Immature natural killer cell (primary cell): Measurements from ENCODE around the gene GNAS-AS1. TPM values are rescaled to one million over a fixed set of nuclear protein-coding genes. Genes with fewer than 3 reads are reported as not detected.

ENCODE experiments used
- DNase-seq, 3 donors: peaks; one replicate each; pipeline ENCODE4 v3.0.0; 2022; ENCODE audit warnings: mixed read lengths in 1 of 3
- H3K27ac Mint-ChIP-seq, 6 donors: one replicate each; pipeline ENCODE4 v1.8.0; 2020; ENCODE audit warnings: mixed read lengths in 6 of 6, mild to moderate bottlenecking in 5 of 6, inconsistent platforms in 4 of 6, moderate library complexity in 3 of 6
- H3K27me3 Mint-ChIP-seq, 3 donors: one replicate each; pipeline ENCODE4 v1.8.0; 2020 to 2021; ENCODE audit warnings: low read depth in 3 of 3, mild to moderate bottlenecking in 3 of 3, mixed read lengths in 3 of 3, moderate library complexity in 3 of 3, inconsistent platforms in 1 of 3
- H3K36me3 Mint-ChIP-seq, 3 donors: one replicate each; pipeline ENCODE4 v1.8.0; 2020; ENCODE audit warnings: mixed read lengths in 3 of 3, inconsistent platforms in 2 of 3, mild to moderate bottlenecking in 2 of 3
- H3K4me1 Mint-ChIP-seq, 2 donors: one replicate each; pipeline ENCODE4 v1.8.0; 2020; ENCODE audit warnings: inconsistent platforms in 2 of 2, mild to moderate bottlenecking in 2 of 2, mixed read lengths in 2 of 2, moderate library complexity in 1 of 2
- H3K4me3 Mint-ChIP-seq, 5 donors: one replicate each; pipeline ENCODE4 v1.8.0; 2020; ENCODE audit warnings: mild to moderate bottlenecking in 5 of 5, mixed read lengths in 5 of 5, inconsistent platforms in 3 of 5, moderate library complexity in 3 of 5
- H3K9me3 Mint-ChIP-seq, 6 donors: one replicate each; pipeline ENCODE4 v1.8.0; 2020; ENCODE audit warnings: mild to moderate bottlenecking in 6 of 6, mixed read lengths in 6 of 6, inconsistent platforms in 4 of 6, moderate library complexity in 3 of 6
- polyA plus RNA-seq, 3 donors: library from polyadenylated mRNA; unstranded; fragments of 300-500 nt; fragmentation: Illumina TruSeq; gene quantifications; one replicate each; pipeline ENCODE4 v1.2.3, GENCODE V29; 2021

GNAS-AS1 gene
- polyA plus RNA-seq, 3 donors from 2014 or later = not detected

DNA sequence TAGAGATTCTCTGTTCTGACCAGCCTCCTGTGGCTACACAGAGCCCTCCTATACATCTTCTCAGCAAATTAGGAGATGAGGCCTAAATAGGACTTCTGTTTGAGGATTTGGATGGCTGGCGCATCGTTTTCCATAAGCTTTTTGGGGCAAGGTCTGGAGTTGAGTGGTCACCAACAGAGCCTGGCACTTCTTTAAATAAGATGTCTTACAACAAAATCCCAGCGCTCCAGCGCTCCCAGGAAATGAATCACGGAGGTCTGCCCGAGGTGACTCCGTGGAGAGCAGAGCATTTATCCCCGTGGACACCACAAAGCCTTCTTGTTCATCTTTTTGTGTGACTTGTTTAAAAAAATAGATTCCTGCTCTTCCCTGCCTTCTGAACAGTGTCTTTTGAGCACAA is 75.3 kb downstream of the GNAS-AS1 start:
- Mint-ChIP-seq H3K27me3 (peaks cover 0 to 7% (median 5%) of the 10 kb centered on the region in 3 donors), H3K36me3 (no peaks in the 10 kb centered on the region), H3K4me3 (no peak overlapping the region), H3K9me3 (peaks cover 0 to 2% (median 0%) of the 10 kb centered on the region in 6 donors), H3K27ac (no peak overlapping the region), H3K4me1 (no peaks in the 10 kb centered on the region)
- no peak for DNase-seq

GRCh38 chr20:58774667-58775263 is 75.9 kb downstream of the GNAS-AS1 start:
- no peak overlapping the region for H3K27ac Mint-ChIP-seq
- DNase-seq = no peak
- no peaks in the 10 kb centered on the region for H3K36me3 Mint-ChIP-seq
- H3K9me3 Mint-ChIP-seq = peaks cover 0 to 2% (median 0%) of the 10 kb centered on the region in 6 donors
- H3K4me3 Mint-ChIP-seq = no peak overlapping the region
- H3K27me3 Mint-ChIP-seq = peaks cover 0 to 7% (median 5%) of the 10 kb centered on the region in 3 donors
- no peaks in the 10 kb centered on the region for H3K4me1 Mint-ChIP-seq

- Mint-ChIP-seq H3K9me3 (peaks cover 0 to 2% (median 0%) of the 10 kb centered on the region in 6 donors), H3K27me3 (peaks cover 0 to 7% (median 5%) of the 10 kb centered on the region in 3 donors), H3K36me3 (no peaks in the 10 kb centered on the region), H3K4me1 (no peaks in the 10 kb centered on the region), H3K4me3 (no peak overlapping the region), H3K27ac (no peak overlapping the region)
- no peak for DNase-seq
Observed at GRCh38 chr20:58774214-58774613, 76.5 kb downstream of the GNAS-AS1 start.

DNA sequence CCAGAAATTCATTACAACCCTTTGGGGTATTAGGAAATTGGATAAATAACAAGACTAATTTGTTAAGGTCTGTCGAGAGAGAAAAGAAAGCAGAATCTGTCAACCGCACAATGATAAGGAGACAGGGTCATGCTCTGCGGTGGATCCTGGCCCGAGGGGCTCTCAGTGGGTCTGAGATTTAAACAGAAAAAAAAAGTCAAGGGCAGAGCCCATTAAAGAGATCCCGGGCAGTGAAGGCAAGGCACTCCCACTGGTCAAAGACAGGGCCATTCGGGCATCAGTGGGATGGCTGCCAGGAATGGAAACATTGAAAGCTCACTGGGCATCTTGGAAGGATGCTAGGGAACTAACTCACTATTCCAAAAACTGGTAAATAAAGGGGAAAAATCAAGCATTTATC is 77.9 kb downstream of the GNAS-AS1 start:
- H3K27ac Mint-ChIP-seq = no peak overlapping the region
- H3K4me3 Mint-ChIP-seq = no peak overlapping the region
- no peaks in the 10 kb centered on the region for H3K4me1 Mint-ChIP-seq
- H3K27me3 Mint-ChIP-seq = peaks cover 0 to 7% (median 5%) of the 10 kb centered on the region in 3 donors
- H3K36me3 Mint-ChIP-seq = no peaks in the 10 kb centered on the region
- peaks cover 0 to 2% (median 0%) of the 10 kb centered on the region in 6 donors for H3K9me3 Mint-ChIP-seq
- DNase-seq = no peak

Other genes with a start within 250 kb of the GNAS-AS1 start
- 10 to 100 TPM; 17.2 to 24.9 (median 21.1) TPM for gene STX16, start 199.6 kb downstream of the GNAS-AS1 start, polyA plus RNA-seq
- gene NPEPL1, start 158.1 kb downstream of the GNAS-AS1 start, polyA plus RNA-seq = 10 to 100 TPM; 10.1 to 20.1 (median 11.6) TPM
- gene GNAS, start 1.8 kb upstream of the GNAS-AS1 start, polyA plus RNA-seq = 100 to 1,000 TPM in 2 of 3 donors, 10 to 100 TPM in 1; 70.1 to 127 (median 107) TPM
- gene NELFCD, start 130.4 kb upstream of the GNAS-AS1 start, polyA plus RNA-seq = 100 to 1,000 TPM in 1 of 3 donors, 10 to 100 TPM in 2; 67.1 to 104 (median 71.7) TPM
- 10 to 100 TPM in 1 of 3 donors, 1 to 10 TPM in 2; 2.6 to 10.5 (median 5.8) TPM for gene CTSZ, start 156.4 kb upstream of the GNAS-AS1 start, polyA plus RNA-seq
- gene TUBB1, start 168.5 kb upstream of the GNAS-AS1 start, polyA plus RNA-seq = 10 to 100 TPM in 1 of 3 donors, 1 to 10 TPM in 2; 2.6 to 22.5 (median 4.3) TPM
- 100 to 1,000 TPM in 1 of 3 donors, 10 to 100 TPM in 2; 43.3 to 138 (median 91.7) TPM for gene ATP5F1E, start 181.4 kb upstream of the GNAS-AS1 start, polyA plus RNA-seq
- 10 to 100 TPM; 31.5 to 43.3 (median 37.8) TPM for gene PRELID3B, start 191.9 kb upstream of the GNAS-AS1 start, polyA plus RNA-seq